Esophagus squamous epithelium (tissue), 4 donors: ENCODE results near the gene TPST1.

Experiments
- POLR2A ChIP-seq, 4 donors: fragments of 450-650 bp; IDR thresholded peaks; one replicate each; pipeline ENCODE4 v1.6.1; 2017; ENCODE audit warnings: antibody characterized with exemption in 4 of 4, mild to moderate bottlenecking in 4 of 4, moderate library complexity in 3 of 4
- TF ChIP-seq, protein P1 (sequence below), 6 experiments: fragments of 450-650 bp in 4 of 6; fragments of 200-600 bp in 2 of 6; sonication (generic) in 2 of 6; IDR thresholded peaks; one replicate each; pipeline ENCODE4 v1.5.1; 2016 to 2019; ENCODE audit warnings: antibody characterized with exemption in 6 of 6, mild to moderate bottlenecking in 4 of 6, moderate library complexity in 4 of 6

DNA sequence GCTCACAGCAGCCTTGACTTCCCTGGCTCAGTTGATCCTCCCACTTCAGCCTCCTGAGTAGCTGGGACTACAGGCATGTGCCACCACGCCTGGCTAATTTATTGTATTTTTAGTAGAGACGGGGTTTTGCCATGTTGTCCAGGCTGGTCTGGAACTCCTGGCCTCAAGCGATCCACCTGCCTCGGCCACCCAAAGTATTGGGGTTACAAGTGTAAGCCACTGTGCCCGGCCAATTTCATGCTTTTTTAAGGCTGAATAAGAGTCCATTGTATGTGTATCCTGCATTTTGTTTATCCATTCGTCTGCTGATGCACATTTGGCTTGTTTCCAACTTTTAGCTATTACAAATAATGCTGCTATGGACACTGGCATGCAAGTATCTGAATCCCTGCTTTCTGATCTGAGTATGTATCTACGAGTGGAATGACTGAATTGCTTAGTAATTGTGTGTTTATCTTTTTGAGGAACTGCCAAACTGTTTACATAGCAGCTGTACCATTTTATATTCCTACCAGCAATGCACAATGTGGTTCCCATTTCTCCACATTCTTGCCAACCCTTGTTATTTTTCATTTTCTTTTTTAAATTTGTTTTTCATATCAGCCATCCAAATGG is 37.3 kb upstream of the TPST1 start:
- TF ChIP-seq, protein P1, sequence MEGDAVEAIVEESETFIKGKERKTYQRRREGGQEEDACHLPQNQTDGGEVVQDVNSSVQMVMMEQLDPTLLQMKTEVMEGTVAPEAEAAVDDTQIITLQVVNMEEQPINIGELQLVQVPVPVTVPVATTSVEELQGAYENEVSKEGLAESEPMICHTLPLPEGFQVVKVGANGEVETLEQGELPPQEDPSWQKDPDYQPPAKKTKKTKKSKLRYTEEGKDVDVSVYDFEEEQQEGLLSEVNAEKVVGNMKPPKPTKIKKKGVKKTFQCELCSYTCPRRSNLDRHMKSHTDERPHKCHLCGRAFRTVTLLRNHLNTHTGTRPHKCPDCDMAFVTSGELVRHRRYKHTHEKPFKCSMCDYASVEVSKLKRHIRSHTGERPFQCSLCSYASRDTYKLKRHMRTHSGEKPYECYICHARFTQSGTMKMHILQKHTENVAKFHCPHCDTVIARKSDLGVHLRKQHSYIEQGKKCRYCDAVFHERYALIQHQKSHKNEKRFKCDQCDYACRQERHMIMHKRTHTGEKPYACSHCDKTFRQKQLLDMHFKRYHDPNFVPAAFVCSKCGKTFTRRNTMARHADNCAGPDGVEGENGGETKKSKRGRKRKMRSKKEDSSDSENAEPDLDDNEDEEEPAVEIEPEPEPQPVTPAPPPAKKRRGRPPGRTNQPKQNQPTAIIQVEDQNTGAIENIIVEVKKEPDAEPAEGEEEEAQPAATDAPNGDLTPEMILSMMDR (IDR thresholded peaks at IDR 0.05): no peak
- TF ChIP-seq POLR2A (IDR thresholded peaks at IDR 0.05): no peak
